Adrenal gland (tissue), 12 donors: ENCODE results near the gene BMP5. TPM values are rescaled to one million over a fixed set of nuclear protein-coding genes. Genes with fewer than 3 reads are reported as not detected.

Experiments used
- DNase-seq, 7 donors: peaks; one replicate each; pipeline ENCODE4 v3.0.0-alpha.2; 2019 to 2020
- H3K27ac ChIP-seq, 5 donors: fragments of 200-600 bp; sonication (generic) in 4 of 5; 1 replicate in 3 of 5; 2 replicates in 2 of 5; pipeline versions ENCODE4 v1.5.1 to v1.8.0; 2016 to 2020; ENCODE audit warnings: mild to moderate bottlenecking in 1 of 5
- H3K27me3 ChIP-seq: fragments of 200-600 bp; 2 replicates; pipeline ENCODE4 v1.8.0; 2021
- H3K36me3 ChIP-seq, 2 donors: fragments of 200-600 bp; replicated peaks in 1 of 2; 1 replicate in 1 of 2; 2 replicates in 1 of 2; pipeline versions ENCODE4 v1.5.1 to v1.8.0; 2018 to 2022
- H3K4me1 ChIP-seq, 2 donors: fragments of 200-600 bp; replicated peaks in 1 of 2; 1 replicate in 1 of 2; 2 replicates in 1 of 2; pipeline versions ENCODE4 v1.5.1 to v1.8.0; 2018 to 2021
- H3K4me3 ChIP-seq, 4 donors: fragments of 200-600 bp; sonication (generic) in 3 of 4; one replicate each; pipeline ENCODE4 v1.5.1; 2016 to 2018
- H3K9me3 ChIP-seq, 3 donors: fragments of 200-600 bp; sonication (generic) in 1 of 3; replicated peaks in 1 of 3; 1 replicate in 2 of 3; 2 replicates in 1 of 3; pipeline versions ENCODE4 v1.5.1 to v1.8.0; 2016 to 2021
- POLR2A ChIP-seq, 2 donors: fragments of 450-650 bp; IDR thresholded peaks; one replicate each; pipeline ENCODE4 v1.6.1; 2017; ENCODE audit warnings: antibody characterized with exemption in 2 of 2, mild to moderate bottlenecking in 2 of 2, moderate library complexity in 1 of 2
- WGBS, 4 donors: extraction: QIAGEN DNeasy Blood & Tissue Kit in 2 of 4; methylation state at CpG; one replicate each; pipeline versions ENCODE4 v1.1.5 to v1.1.7; 2013 to 2017; 5-methylcytosine and 5-hydroxymethylcytosine counted together
- intact Hi-C, 2 donors: fragments of 100-400 bp; cut with DNase I; formaldehyde crosslinking; loops; one replicate each; pipeline versions ENCODE4 v1.14.1 to v1.15.0; 2022 to 2023
- polyA plus RNA-seq, 3 donors: library from polyadenylated mRNA; stranded (reverse); fragments of 200-250 nt in 2 of 3; fragments of 350-450 nt in 1 of 3; fragmentation: Illumina TruSeq in 1 of 3; extraction: RNeasy Lipid Tissue Mini Kit (QIAGEN cat#74804) in 1 of 3; gene quantifications; one replicate each; pipeline ENCODE4 v1.2.3, GENCODE V29; 2013 to 2014
- total RNA-seq, 9 donors: library from RNA; depleted of rRNA in 4 of 9; stranded (reverse); fragments of >200 nt in 4 of 9; fragments of 120-200 nt in 1 of 9; fragmentation: NEBNext Ultra II Directional in 1 of 9; extraction: Animal tissue kit (Norgen Biotek cat#: 25700) in 1 of 9; gene quantifications; one replicate each; pipeline versions ENCODE4 v1.1.0 to v1.2.4, GENCODE V29; 2013 to 2023
- TF ChIP-seq, protein P1 (sequence below), 6 experiments: fragments of 450-650 bp in 4 of 6; fragments of 200-600 bp in 2 of 6; sonication (generic) in 1 of 6; IDR thresholded peaks; 1 replicate in 5 of 6; 2 replicates in 1 of 6; pipeline versions ENCODE4 v1.5.1 to v1.8.0; 2016 to 2021; ENCODE audit warnings: antibody characterized with exemption in 6 of 6, mild to moderate bottlenecking in 2 of 6, moderate library complexity in 1 of 6
- donor health status: healthy with polysubstance abuse.
- donor health status: Bipolar disorder and iron deficiency.
- donor health status: DM: yes; HTN: yes; CAD: no.
- donor health status: DM: no; HTN: no; CAD: no.
- donor health status: DM: no; HTN: no; CAD: no.
- donor health status: DM: yes; HTN: yes; CAD: no.

BMP5 gene
- total and polyA plus RNA-seq, 12 donors: 0.06 to 11.4 (median 0.28) TPM; not detected in 3

DNA sequence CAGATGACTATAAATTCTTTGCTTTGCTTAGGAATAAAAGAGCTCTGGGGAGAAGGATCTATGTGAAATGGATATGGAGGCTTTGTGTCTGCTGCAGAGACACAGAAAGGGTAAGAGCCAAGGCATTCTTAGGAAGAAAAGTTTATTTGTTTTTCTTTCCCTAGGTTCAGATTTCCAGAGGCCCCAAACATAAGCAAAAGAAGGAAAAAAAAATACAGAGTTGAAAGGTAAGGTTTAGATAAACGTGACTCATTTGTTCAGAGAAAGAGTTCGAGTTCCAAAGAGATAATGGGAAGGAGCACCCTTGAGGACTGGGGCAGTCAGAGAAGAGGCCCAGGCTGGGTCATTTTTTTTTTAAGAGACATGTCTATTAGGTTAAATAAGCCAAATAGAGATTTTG is 27.4 kb upstream of the BMP5 start:
- Histone ChIP-seq H3K27me3 (no peaks in the 10 kb centered on the region), H3K4me1 (no peaks in the 10 kb centered on the region), H3K9me3 (no peaks in the 10 kb centered on the region), H3K27ac (no peak overlapping the region), H3K36me3 (no peaks in the 10 kb centered on the region), H3K4me3 (no peak overlapping the region)
- TF ChIP-seq, protein P1, sequence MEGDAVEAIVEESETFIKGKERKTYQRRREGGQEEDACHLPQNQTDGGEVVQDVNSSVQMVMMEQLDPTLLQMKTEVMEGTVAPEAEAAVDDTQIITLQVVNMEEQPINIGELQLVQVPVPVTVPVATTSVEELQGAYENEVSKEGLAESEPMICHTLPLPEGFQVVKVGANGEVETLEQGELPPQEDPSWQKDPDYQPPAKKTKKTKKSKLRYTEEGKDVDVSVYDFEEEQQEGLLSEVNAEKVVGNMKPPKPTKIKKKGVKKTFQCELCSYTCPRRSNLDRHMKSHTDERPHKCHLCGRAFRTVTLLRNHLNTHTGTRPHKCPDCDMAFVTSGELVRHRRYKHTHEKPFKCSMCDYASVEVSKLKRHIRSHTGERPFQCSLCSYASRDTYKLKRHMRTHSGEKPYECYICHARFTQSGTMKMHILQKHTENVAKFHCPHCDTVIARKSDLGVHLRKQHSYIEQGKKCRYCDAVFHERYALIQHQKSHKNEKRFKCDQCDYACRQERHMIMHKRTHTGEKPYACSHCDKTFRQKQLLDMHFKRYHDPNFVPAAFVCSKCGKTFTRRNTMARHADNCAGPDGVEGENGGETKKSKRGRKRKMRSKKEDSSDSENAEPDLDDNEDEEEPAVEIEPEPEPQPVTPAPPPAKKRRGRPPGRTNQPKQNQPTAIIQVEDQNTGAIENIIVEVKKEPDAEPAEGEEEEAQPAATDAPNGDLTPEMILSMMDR (IDR thresholded peaks at IDR 0.05): no peak
- no peak for TF ChIP-seq POLR2A (IDR thresholded peaks at IDR 0.05)
- 23 to 35% (median 31%) methylated on average over 2 of the region's 2 CpGs for WGBS, 4 donors
- DNase-seq: no peak
- intact Hi-C loops: no loop called here

DNA sequence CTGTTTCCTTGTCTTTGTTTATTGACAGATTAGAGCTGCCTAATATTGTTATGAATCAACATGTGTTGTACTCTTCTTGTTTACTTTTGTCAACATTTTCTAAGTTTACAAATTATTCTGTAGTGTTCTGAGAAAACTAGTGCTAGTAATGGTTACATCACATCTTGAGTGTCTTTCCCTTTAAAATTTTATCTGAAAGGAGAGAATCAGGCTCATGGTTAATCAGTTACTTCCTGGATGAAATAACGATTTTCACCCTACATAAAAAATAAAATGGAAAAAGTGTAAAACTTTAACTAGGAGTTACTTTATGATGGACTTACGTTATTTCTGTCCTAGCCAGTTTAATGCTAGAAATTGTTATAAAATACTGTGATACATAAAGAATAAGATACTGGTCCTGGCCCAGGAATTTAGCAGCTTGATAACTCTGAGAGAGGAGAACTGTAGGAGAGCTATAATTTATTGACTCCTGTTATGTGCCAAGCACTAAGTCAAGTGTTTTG is 26.4 kb upstream of the BMP5 start:
- WGBS, 4 donors: 54 to 68% (median 65%) methylated on average over 2 of the region's 2 CpGs
- no peak overlapping the region for H3K4me3 ChIP-seq
- intact Hi-C loops: no loop called here

DNA sequence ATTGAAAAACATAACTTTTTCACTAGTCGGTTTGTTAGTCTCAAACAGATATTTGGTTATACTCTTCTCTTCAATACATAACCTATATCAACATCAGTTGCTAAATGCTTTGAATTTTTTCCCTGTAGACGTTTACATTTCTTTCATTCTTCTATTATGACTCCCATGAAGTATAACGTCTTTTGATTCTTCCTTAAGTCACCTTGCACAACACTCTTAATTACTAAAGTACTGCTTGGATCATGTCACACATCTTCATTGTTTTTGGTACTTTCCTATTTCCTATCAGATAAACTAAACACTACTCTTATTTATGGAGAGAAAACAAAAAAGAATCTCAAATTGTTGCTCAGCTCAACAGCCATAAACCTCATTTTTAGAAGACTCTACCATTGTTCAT is 23.0 kb upstream of the BMP5 start:
- WGBS, 4 donors: 63 to 77% (median 68%) methylated on average over 3 of the region's 3 CpGs
- Histone ChIP-seq H3K9me3 (no peaks in the 10 kb centered on the region), H3K36me3 (no peaks in the 10 kb centered on the region), H3K4me3 (no peak overlapping the region), H3K27ac (no peak overlapping the region), H3K27me3 (no peaks in the 10 kb centered on the region), H3K4me1 (no peaks in the 10 kb centered on the region)
- no peak for TF ChIP-seq POLR2A (IDR thresholded peaks at IDR 0.05)
- TF ChIP-seq, protein P1 (IDR thresholded peaks at IDR 0.05): no peak
- intact Hi-C loops: no loop called here
- DNase-seq: no peak

More for the DNA sequence above, 26.4 kb upstream of the BMP5 start:
- H3K36me3 ChIP-seq: no peaks in the 10 kb centered on the region
- no peak overlapping the region for H3K27ac ChIP-seq
- no peaks in the 10 kb centered on the region for H3K4me1 ChIP-seq
- H3K27me3 ChIP-seq: no peaks in the 10 kb centered on the region
- no peak for DNase-seq
- no peaks in the 10 kb centered on the region for H3K9me3 ChIP-seq
- TF ChIP-seq, protein P1 (IDR thresholded peaks at IDR 0.05): no peak
- no peak for TF ChIP-seq POLR2A (IDR thresholded peaks at IDR 0.05)

DNA sequence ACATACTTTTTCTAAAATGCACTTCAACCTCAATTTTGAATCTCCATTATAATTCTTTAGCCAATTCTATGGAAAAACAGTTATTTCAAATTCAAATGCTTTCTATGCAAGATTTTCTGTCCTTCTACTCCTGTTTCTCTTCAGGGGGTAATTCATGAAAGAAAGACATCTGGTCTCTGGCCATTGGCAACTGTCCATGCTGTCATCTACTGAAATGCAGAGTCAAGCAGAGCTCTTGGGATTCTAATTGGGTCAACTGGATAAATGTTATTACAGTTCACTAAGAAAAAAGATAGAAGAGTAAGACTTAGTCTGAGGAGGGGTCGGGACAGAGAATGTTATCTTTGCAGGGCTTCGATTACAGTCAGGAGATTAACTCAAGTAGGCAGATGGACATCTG is 22.0 kb upstream of the BMP5 start:
- H3K27ac ChIP-seq: no peak overlapping the region
- no peak for TF ChIP-seq POLR2A (IDR thresholded peaks at IDR 0.05)
- TF ChIP-seq, protein P1 (IDR thresholded peaks at IDR 0.05): no peak
- intact Hi-C loops: no loop called here

More for the DNA sequence above, 22.0 kb upstream of the BMP5 start:
- Histone ChIP-seq H3K36me3 (no peaks in the 10 kb centered on the region), H3K27me3 (no peaks in the 10 kb centered on the region), H3K4me1 (no peaks in the 10 kb centered on the region), H3K9me3 (no peaks in the 10 kb centered on the region), H3K4me3 (no peak overlapping the region)
- no peak for DNase-seq
- WGBS, 4 donors: 61 to 71% (median 67%) methylated on average over 2 of the region's 2 CpGs
